HepG2 (cell line): ENCODE results near the gene PMVK. TPM values are rescaled to one million over a fixed set of nuclear protein-coding genes. Genes with fewer than 3 reads are reported as not detected.

Source experiments
- EED ChIP-seq: sonication (generic); formaldehyde crosslinking; IDR thresholded peaks from 2 replicates; pipeline ENCODE4 v1.5.0; 2020; ENCODE audit warnings: mild to moderate bottlenecking, missing genetic modification reagents
- GATA4 ChIP-seq: sonication (generic); IDR thresholded peaks from 2 replicates; pipeline ENCODE4 v1.6.1; 2016; ENCODE audit warnings: antibody characterized with exemption, low read depth, borderline replicate concordance
- HDAC6 ChIP-seq: fragments of 200-600 bp; sonication (generic); IDR thresholded peaks from 2 replicates; pipeline ENCODE4 v1.7.0; 2017; ENCODE audit warnings: mild to moderate bottlenecking, antibody characterized with exemption, low read length, low read depth
- JDP2 ChIP-seq: sonication (generic); formaldehyde crosslinking; IDR thresholded peaks from 2 replicates; pipeline ENCODE4 v1.8.1; 2022; ENCODE audit warnings: missing genetic modification reagents, borderline replicate concordance
- KDM1A ChIP-seq: IDR thresholded peaks from 2 replicates; pipeline ENCODE4 v1.6.1; 2016; ENCODE audit warnings: missing compliant biosample characterization
- KLF6 ChIP-seq: IDR thresholded peaks from 2 replicates; pipeline ENCODE4 v1.8.0; 2016; ENCODE audit warnings: missing biosample characterization, missing genetic modification reagents
- MLLT10 ChIP-seq: sonication (generic); formaldehyde crosslinking; IDR thresholded peaks from 2 replicates; pipeline ENCODE4 v1.4.0; 2020; ENCODE audit warnings: missing genetic modification reagents
- PHF20 ChIP-seq: sonication (generic); formaldehyde crosslinking; IDR thresholded peaks from 2 replicates; pipeline ENCODE4 v1.5.0; 2020; ENCODE audit warnings: mild to moderate bottlenecking, missing genetic modification reagents
- PLRG1 ChIP-seq: fragments of 450-650 bp; conservative IDR thresholded peaks from 2 replicates; pipeline ENCODE4 v1.6.1; 2016
- RFX5 ChIP-seq: IDR thresholded peaks from 2 replicates; pipeline ENCODE4 v1.6.1; 2011; ENCODE audit warnings: low read depth, low read length, improper control_type of control experiment
- SAFB2 ChIP-seq: sonication (generic); formaldehyde crosslinking; IDR thresholded peaks from 2 replicates; pipeline ENCODE4 v1.5.1; 2020; ENCODE audit warnings: missing genetic modification reagents, low read depth, mild to moderate bottlenecking, borderline replicate concordance
- SKI ChIP-seq: fragments of 450-650 bp; IDR thresholded peaks from one replicate; pipeline ENCODE4 v1.6.1; 2018; ENCODE audit warnings: mild to moderate bottlenecking; ENCODE audit not compliant: partially characterized antibody
- U2AF1 ChIP-seq: fragments of 200-400 bp; formaldehyde crosslinking; optimal IDR thresholded peaks from 2 replicates; pipeline ENCODE3; 2017; ENCODE audit warnings: mild to moderate bottlenecking, low read depth, low read length
- ZNF234 ChIP-seq: sonication (generic); formaldehyde crosslinking; conservative IDR thresholded peaks from 2 replicates; pipeline ENCODE4 v1.5.1; 2020; ENCODE audit warnings: mild to moderate bottlenecking, missing genetic modification reagents
- ZNF326 ChIP-seq: sonication (generic); formaldehyde crosslinking; IDR thresholded peaks from 2 replicates; pipeline ENCODE4 v1.4.0; 2020; ENCODE audit warnings: missing genetic modification reagents, borderline replicate concordance
- ZNF616 ChIP-seq: sonication (generic); formaldehyde crosslinking; IDR thresholded peaks from 2 replicates; pipeline ENCODE4 v1.5.0; 2020; ENCODE audit warnings: low read depth, mild to moderate bottlenecking, missing genetic modification reagents
- polyA plus RNA-seq, 8 experiments: library from polyadenylated mRNA; depleted of rRNA in 3 of 8; stranded (reverse) in 7 of 8; unstranded in 1 of 8; fragments of >200 nt; fragmentation: Illumina TruSeq in 4 of 8; extraction: Trizol in 4 of 8; gene quantifications; 2 replicates each; pipeline versions ENCODE4 v1.2.1 to v1.2.3, GENCODE V29; 2011 to 2016; ENCODE audit warnings: low read depth in 4 of 8, missing spikeins in 1 of 8, mixed read lengths in 1 of 8; ENCODE audit not compliant: insufficient read depth in 1 of 8
- total RNA-seq, 5 experiments: library from RNA; depleted of rRNA; stranded (reverse); fragments of >200 nt; fragmentation: Illumina TruSeq; extraction: Trizol; gene quantifications; 2 replicates each; pipeline ENCODE4 v1.2.3, GENCODE V29; 2016; ENCODE audit warnings: low read depth in 1 of 5
- TF ChIP-seq, protein P1 (sequence below): IDR thresholded peaks from 2 replicates; pipeline ENCODE4 v1.6.1; 2016; ENCODE audit warnings: missing compliant biosample characterization, missing genetic modification reagents, borderline replicate concordance
- TF ChIP-seq, protein P2 (sequence below): sonication (generic); formaldehyde crosslinking; IDR thresholded peaks from 2 replicates; pipeline ENCODE4 v1.5.1; 2020; ENCODE audit warnings: mild to moderate bottlenecking, missing genetic modification reagents, moderate library complexity
- TF ChIP-seq, protein P3 (sequence below): sonication (generic); formaldehyde crosslinking; conservative IDR thresholded peaks from 2 replicates; pipeline ENCODE4 v1.8.0; 2022; ENCODE audit warnings: mild to moderate bottlenecking, moderate library complexity, missing genetic modification reagents
- TF ChIP-seq, protein P4 (sequence below): sonication (generic); formaldehyde crosslinking; IDR thresholded peaks from 2 replicates; pipeline ENCODE4 v1.4.0; 2020; ENCODE audit warnings: mild to moderate bottlenecking, missing genetic modification reagents
- TF ChIP-seq, protein P5 (sequence below): IDR thresholded peaks from 2 replicates; pipeline ENCODE4 v1.6.1; 2018; ENCODE audit warnings: missing genetic modification reagents
- TF ChIP-seq, protein P6 (sequence below): sonication (generic); formaldehyde crosslinking; IDR thresholded peaks from 2 replicates; pipeline ENCODE4 v1.8.0; 2022; ENCODE audit warnings: missing genetic modification reagents, low read depth, mild to moderate bottlenecking, borderline replicate concordance

PMVK gene
- total and polyA plus RNA-seq, 2 of the 13 experiments (the other 11 are each of a cell fraction or from before 2014, with no cell fraction given): 3.9 to 12.6 TPM

DNA sequence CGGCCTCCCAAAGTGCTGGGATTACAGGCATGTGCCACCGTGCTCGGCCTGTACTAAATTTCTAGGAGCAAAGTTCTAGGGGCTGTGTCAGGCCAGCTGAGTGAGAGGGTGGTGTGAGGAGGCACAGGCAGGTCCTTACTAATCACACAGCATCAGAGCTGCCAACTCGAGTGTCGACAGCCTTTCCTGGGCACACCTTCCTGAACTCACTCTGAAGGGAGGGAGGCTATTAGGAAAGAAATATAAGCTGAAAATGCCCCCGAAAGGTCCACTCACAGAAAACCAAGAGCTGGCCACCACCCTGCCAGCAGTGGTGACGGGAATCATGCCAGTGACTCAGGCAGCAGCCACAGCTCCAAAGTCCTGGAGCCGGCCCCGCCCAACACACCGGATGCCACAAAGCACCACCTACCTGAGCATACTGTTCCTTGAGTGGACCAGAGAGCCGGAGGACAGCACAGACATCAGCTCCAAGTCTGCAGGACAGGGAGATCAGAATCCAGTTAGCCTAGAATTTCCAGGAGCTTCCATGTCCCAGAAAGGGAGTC is 4.5 kb downstream of the PMVK start (continued):
- TF ChIP-seq, protein P1, sequence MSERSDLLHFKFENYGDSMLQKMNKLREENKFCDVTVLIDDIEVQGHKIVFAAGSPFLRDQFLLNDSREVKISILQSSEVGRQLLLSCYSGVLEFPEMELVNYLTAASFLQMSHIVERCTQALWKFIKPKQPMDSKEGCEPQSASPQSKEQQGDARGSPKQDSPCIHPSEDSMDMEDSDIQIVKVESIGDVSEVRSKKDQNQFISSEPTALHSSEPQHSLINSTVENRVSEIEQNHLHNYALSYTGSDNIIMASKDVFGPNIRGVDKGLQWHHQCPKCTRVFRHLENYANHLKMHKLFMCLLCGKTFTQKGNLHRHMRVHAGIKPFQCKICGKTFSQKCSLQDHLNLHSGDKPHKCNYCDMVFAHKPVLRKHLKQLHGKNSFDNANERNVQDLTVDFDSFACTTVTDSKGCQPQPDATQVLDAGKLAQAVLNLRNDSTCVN: no peak
- TF ChIP-seq SAFB2 (no peak), PHF20 (no peak), KDM1A (CRISPR knock-in tag) (no peak), SKI (peak; percentile 18), EED (CRISPR knock-in tag) (no peak), ZNF616 (CRISPR knock-in tag) (no peak), MLLT10 (CRISPR knock-in tag) (no peak), ZNF234 (CRISPR knock-in tag) (no peak), HDAC6 (no peak), GATA4 (peak; percentile 32; the same call in 1 of the 2 replicates), PLRG1 (no peak), JDP2 (no peak), U2AF1 (no peak), RFX5 (no peak), ZNF326 (CRISPR knock-in tag) (no peak), KLF6 (CRISPR knock-in tag) (no peak)
- TF ChIP-seq, protein P2, sequence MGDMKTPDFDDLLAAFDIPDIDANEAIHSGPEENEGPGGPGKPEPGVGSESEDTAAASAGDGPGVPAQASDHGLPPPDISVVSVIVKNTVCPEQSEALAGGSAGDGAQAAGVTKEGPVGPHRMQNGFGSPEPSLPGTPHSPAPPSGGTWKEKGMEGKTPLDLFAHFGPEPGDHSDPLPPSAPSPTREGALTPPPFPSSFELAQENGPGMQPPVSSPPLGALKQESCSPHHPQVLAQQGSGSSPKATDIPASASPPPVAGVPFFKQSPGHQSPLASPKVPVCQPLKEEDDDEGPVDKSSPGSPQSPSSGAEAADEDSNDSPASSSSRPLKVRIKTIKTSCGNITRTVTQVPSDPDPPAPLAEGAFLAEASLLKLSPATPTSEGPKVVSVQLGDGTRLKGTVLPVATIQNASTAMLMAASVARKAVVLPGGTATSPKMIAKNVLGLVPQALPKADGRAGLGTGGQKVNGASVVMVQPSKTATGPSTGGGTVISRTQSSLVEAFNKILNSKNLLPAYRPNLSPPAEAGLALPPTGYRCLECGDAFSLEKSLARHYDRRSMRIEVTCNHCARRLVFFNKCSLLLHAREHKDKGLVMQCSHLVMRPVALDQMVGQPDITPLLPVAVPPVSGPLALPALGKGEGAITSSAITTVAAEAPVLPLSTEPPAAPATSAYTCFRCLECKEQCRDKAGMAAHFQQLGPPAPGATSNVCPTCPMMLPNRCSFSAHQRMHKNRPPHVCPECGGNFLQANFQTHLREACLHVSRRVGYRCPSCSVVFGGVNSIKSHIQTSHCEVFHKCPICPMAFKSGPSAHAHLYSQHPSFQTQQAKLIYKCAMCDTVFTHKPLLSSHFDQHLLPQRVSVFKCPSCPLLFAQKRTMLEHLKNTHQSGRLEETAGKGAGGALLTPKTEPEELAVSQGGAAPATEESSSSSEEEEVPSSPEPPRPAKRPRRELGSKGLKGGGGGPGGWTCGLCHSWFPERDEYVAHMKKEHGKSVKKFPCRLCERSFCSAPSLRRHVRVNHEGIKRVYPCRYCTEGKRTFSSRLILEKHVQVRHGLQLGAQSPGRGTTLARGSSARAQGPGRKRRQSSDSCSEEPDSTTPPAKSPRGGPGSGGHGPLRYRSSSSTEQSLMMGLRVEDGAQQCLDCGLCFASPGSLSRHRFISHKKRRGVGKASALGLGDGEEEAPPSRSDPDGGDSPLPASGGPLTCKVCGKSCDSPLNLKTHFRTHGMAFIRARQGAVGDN: peak; percentile 95
- TF ChIP-seq, protein P3, sequence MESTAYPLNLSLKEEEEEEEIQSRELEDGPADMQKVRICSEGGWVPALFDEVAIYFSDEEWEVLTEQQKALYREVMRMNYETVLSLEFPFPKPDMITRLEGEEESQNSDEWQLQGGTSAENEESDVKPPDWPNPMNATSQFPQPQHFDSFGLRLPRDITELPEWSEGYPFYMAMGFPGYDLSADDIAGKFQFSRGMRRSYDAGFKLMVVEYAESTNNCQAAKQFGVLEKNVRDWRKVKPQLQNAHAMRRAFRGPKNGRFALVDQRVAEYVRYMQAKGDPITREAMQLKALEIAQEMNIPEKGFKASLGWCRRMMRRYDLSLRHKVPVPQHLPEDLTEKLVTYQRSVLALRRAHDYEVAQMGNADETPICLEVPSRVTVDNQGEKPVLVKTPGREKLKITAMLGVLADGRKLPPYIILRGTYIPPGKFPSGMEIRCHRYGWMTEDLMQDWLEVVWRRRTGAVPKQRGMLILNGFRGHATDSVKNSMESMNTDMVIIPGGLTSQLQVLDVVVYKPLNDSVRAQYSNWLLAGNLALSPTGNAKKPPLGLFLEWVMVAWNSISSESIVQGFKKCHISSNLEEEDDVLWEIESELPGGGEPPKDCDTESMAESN: no peak
- TF ChIP-seq, protein P4, sequence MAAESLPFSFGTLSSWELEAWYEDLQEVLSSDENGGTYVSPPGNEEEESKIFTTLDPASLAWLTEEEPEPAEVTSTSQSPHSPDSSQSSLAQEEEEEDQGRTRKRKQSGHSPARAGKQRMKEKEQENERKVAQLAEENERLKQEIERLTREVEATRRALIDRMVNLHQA: no peak
- TF ChIP-seq, protein P5, sequence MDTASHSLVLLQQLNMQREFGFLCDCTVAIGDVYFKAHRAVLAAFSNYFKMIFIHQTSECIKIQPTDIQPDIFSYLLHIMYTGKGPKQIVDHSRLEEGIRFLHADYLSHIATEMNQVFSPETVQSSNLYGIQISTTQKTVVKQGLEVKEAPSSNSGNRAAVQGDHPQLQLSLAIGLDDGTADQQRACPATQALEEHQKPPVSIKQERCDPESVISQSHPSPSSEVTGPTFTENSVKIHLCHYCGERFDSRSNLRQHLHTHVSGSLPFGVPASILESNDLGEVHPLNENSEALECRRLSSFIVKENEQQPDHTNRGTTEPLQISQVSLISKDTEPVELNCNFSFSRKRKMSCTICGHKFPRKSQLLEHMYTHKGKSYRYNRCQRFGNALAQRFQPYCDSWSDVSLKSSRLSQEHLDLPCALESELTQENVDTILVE (CRISPR knock-in tag): no peak
- TF ChIP-seq, protein P6, sequence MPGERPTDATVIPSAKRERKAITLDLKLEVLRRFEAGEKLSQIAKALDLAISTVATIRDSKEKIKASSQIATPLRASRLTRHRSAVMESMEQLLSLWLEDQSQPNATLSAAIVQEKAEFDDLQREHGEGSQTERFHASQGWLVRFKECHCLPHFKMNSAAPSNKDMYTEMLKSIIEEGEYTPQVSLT (CRISPR knock-in tag): no peak
